ENCODE results near the gene TSR3.

DNA sequence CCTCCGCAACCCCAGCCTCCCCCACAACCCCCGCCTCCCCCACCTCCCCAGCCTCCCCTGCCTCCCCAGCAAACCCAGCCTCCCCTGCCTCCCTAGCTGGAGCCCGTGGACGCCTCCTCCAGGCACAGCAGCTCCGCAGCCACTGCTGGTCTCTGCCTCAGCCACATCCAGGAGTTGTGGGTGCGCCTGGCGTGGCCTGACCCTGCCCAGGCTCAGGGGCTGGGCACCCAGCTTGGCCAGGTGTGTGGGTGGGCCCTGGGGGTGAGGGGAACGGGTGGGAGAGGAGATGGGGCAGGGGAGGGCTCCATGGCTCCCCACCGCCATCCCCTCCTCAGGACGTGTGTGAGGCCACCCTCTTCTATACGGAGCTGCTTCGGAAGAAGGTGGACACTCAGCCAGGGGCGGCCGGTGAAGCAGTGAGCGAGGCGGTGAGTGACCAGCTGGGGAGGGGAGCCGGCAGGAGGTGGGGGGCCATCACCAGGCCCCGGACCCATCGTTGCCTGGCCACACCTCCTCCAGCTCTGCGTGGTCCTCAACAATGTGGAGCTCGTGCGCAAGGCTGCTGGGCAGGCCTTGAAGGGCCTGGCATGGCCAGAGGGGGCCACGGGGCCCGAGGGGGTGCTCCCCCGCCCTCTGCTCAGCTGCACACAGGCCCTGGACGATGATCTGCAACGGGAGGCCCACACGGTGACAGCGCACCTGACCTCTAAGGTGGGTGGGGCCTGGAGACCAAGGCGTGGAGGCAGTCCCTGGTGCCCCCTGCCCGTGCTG lies 5.8 kb downstream of the TSR3 start:
- TF ChIP-seq POLR2AphosphoS5 (IDR thresholded peaks at IDR 0.05) (no peak), EP300 (IDR thresholded peaks at IDR 0.05) (no peak)
- TF ChIP-seq, protein P1, sequence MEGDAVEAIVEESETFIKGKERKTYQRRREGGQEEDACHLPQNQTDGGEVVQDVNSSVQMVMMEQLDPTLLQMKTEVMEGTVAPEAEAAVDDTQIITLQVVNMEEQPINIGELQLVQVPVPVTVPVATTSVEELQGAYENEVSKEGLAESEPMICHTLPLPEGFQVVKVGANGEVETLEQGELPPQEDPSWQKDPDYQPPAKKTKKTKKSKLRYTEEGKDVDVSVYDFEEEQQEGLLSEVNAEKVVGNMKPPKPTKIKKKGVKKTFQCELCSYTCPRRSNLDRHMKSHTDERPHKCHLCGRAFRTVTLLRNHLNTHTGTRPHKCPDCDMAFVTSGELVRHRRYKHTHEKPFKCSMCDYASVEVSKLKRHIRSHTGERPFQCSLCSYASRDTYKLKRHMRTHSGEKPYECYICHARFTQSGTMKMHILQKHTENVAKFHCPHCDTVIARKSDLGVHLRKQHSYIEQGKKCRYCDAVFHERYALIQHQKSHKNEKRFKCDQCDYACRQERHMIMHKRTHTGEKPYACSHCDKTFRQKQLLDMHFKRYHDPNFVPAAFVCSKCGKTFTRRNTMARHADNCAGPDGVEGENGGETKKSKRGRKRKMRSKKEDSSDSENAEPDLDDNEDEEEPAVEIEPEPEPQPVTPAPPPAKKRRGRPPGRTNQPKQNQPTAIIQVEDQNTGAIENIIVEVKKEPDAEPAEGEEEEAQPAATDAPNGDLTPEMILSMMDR (IDR thresholded peaks at IDR 0.05) = no peak
